B cell (primary cell): ENCODE data around the gene ANKDD1B. TPM values are rescaled to one million over a fixed set of nuclear protein-coding genes. Genes with fewer than 3 reads are reported as not detected.

Experiments
- ATAC-seq: fragments of 200-7000 bp; cut with Tn5 transposase; one replicate; pipeline ENCODE4 v1.10.0; 2021; ENCODE audit warnings: low read depth, mild to moderate bottlenecking, moderate number of reproducible peaks, moderate library complexity
- CTCF ChIA-PET: fragments of 350-600 bp; sonication (Branson Sonifier 250); formaldehyde crosslinking; loops from one replicate; lab custom pipeline; 2021; ENCODE audit warnings: antibody characterized with exemption, inconsistent platforms; lab: Charles Lee
- POLR2A ChIA-PET: fragments of 350-600 bp; sonication (Branson Sonifier 250); formaldehyde crosslinking; loops from one replicate; lab custom pipeline; 2021; ENCODE audit warnings: antibody characterized with exemption; lab: Charles Lee
- DNase-seq: peaks from one replicate; pipeline ENCODE4 v3.0.0; 2013
- H2AFZ ChIP-seq: 2 replicates; pipeline ENCODE4 v1.6.1; 2012; ENCODE audit warnings: mild to moderate bottlenecking, low read depth, low read length; ENCODE audit not compliant: insufficient read depth, poor library complexity, severe bottlenecking
- H3K27ac ChIP-seq, 2 donors: 1 replicate in 1 of 2; 2 replicates in 1 of 2; pipeline ENCODE4 v1.5.1; 2012 to 2013; ENCODE audit warnings: low read length in 2 of 2, mild to moderate bottlenecking in 2 of 2, moderate library complexity in 1 of 2
- H3K27me3 ChIP-seq, 4 experiments: fragments of 200-600 bp in 1 of 4; sonication (generic) in 1 of 4; replicated peaks in 1 of 4; 1 replicate in 2 of 4; 2 replicates in 2 of 4; pipeline versions ENCODE4 v1.6.1 to v1.7.0; 2013 to 2016; ENCODE audit warnings: low read length in 3 of 4, mild to moderate bottlenecking in 2 of 4, mixed read lengths in 1 of 4, moderate library complexity in 1 of 4; ENCODE audit not compliant: insufficient read depth in 4 of 4, control insufficient read depth in 3 of 4; ENCODE audit errors: control extremely low read depth in 1 of 4
- H3K36me3 ChIP-seq, 2 experiments: replicated peaks in 1 of 2; 1 replicate in 1 of 2; 2 replicates in 1 of 2; pipeline versions ENCODE4 v1.6.1 to v1.7.1; 2013; ENCODE audit warnings: low read length in 1 of 2; ENCODE audit not compliant: insufficient read depth in 2 of 2, control insufficient read depth in 1 of 2; ENCODE audit errors: control extremely low read depth in 1 of 2, extremely low read depth in 1 of 2
- H3K4me1 ChIP-seq, 2 donors: fragments of 200-600 bp in 1 of 2; sonication (generic) in 1 of 2; 1 replicate in 1 of 2; 2 replicates in 1 of 2; pipeline versions ENCODE4 v1.5.1 to v1.6.1; 2013 to 2017; ENCODE audit warnings: low read length in 2 of 2; ENCODE audit not compliant: control insufficient read depth in 2 of 2, insufficient read depth in 2 of 2
- H3K4me2 ChIP-seq: replicated peaks from 2 replicates; pipeline ENCODE3; 2012; ENCODE audit warnings: mild to moderate bottlenecking, low read depth, low read length; ENCODE audit not compliant: poor library complexity, severe bottlenecking
- H3K4me3 ChIP-seq, 5 experiments: fragments of 200-600 bp in 1 of 5; sonication (generic) in 1 of 5; 1 replicate in 3 of 5; 2 replicates in 2 of 5; pipeline versions ENCODE4 v1.5.1 to v1.7.0; 2011 to 2016; ENCODE audit warnings: low read length in 4 of 5, mild to moderate bottlenecking in 4 of 5, low read depth in 2 of 5, control low read depth in 1 of 5, moderate library complexity in 1 of 5; ENCODE audit not compliant: insufficient read depth in 1 of 5; ENCODE audit errors: control extremely low read depth in 1 of 5, extremely low read depth in 1 of 5
- H3K79me2 ChIP-seq: fragments of 200-600 bp; sonication (generic); one replicate; pipeline ENCODE4 v1.6.0; 2016; ENCODE audit warnings: low read length; ENCODE audit not compliant: control insufficient read depth, insufficient read depth
- H3K9ac ChIP-seq: fragments of 200-600 bp; sonication (generic); 2 replicates; pipeline ENCODE4 v1.6.1; 2017; ENCODE audit warnings: mild to moderate bottlenecking, low read length, moderate library complexity
- H3K9me3 ChIP-seq, 3 donors: one replicate each; pipeline versions ENCODE4 v1.6.1 to v1.7.1; 2013; ENCODE audit warnings: low read length in 2 of 3; ENCODE audit not compliant: control insufficient read depth in 2 of 3, insufficient read depth in 1 of 3; ENCODE audit errors: control extremely low read depth in 1 of 3
- H4K20me1 ChIP-seq: 2 replicates; pipeline ENCODE4 v1.6.0; 2012; ENCODE audit warnings: mild to moderate bottlenecking, low read length; ENCODE audit not compliant: insufficient read depth, control insufficient read depth, poor library complexity, severe bottlenecking
- H3K27ac Mint-ChIP-seq: one replicate; pipeline ENCODE4 v1.8.0; 2021; ENCODE audit warnings: mixed read lengths
- H3K27me3 Mint-ChIP-seq: one replicate; pipeline ENCODE4 v1.8.0; 2021; ENCODE audit warnings: mixed read lengths
- H3K4me1 Mint-ChIP-seq: one replicate; pipeline ENCODE4 v1.8.0; 2021; ENCODE audit warnings: mixed read lengths
- H3K4me3 Mint-ChIP-seq: one replicate; pipeline ENCODE4 v1.8.0; 2021; ENCODE audit warnings: mixed read lengths
- H3K9me3 Mint-ChIP-seq: one replicate; pipeline ENCODE4 v1.8.0; 2022; ENCODE audit warnings: mixed read lengths; ENCODE audit not compliant: insufficient read depth
- EZH2 ChIP-seq: IDR thresholded peaks from 2 replicates; pipeline ENCODE4 v1.6.1; 2012; ENCODE audit warnings: borderline replicate concordance, low read depth, mild to moderate bottlenecking, moderate library complexity, low read length; ENCODE audit not compliant: insufficient read depth, poor library complexity, severe bottlenecking
- WGBS: methylation state at CpG from one replicate; pipeline ENCODE4 v1.1.5; 2013; ENCODE audit warnings: missing lambda C conversion rate; ENCODE audit not compliant: insufficient coverage; 5-methylcytosine and 5-hydroxymethylcytosine counted together
- intact Hi-C: fragments of 100-400 bp; cut with micrococcal nuclease; formaldehyde crosslinking; loops from one replicate; pipeline ENCODE4 v1.10.0; 2022
- polyA plus RNA-seq: library from polyadenylated mRNA; depleted of rRNA; stranded (reverse); fragments of >200 nt; gene quantifications from 2 replicates; pipeline ENCODE4 v1.2.3, GENCODE V29; 2012
- total RNA-seq, 2 donors: library from RNA; stranded (reverse); fragments of 120-200 nt in 1 of 2; gene quantifications; 1 replicate in 1 of 2; 2 replicates in 1 of 2; pipeline versions ENCODE4 v1.2.3 to v1.2.4, GENCODE V29; 2013 to 2022
- TF ChIP-seq, protein P1 (sequence below): fragments of 200-600 bp; IDR thresholded peaks from one replicate; pipeline ENCODE4 v1.8.0; 2022; ENCODE audit warnings: antibody characterized with exemption, mild to moderate bottlenecking

Gene ANKDD1B
- total and polyA plus RNA-seq, 2 donors (not counting 1 experiment from before 2014, with no cell fraction given) = 0.30 to 1.1 TPM

- H3K27me3 ChIP-seq = no peaks in the 10 kb centered on the region
- ATAC-seq = no peak
- no peak for DNase-seq
- ChIA-PET POLR2A (no interaction called here), CTCF (interaction anchor here (0.8 kb wide), 1 partner anchor 435 kb away, joined by 3 read pairs; no protein-coding TSS in a partner anchor)
- H3K9ac ChIP-seq = no peak overlapping the region
- peaks cover 0 to 6% of the 10 kb centered on the region in 2 experiments for H3K36me3 ChIP-seq
- TF ChIP-seq, protein P1, sequence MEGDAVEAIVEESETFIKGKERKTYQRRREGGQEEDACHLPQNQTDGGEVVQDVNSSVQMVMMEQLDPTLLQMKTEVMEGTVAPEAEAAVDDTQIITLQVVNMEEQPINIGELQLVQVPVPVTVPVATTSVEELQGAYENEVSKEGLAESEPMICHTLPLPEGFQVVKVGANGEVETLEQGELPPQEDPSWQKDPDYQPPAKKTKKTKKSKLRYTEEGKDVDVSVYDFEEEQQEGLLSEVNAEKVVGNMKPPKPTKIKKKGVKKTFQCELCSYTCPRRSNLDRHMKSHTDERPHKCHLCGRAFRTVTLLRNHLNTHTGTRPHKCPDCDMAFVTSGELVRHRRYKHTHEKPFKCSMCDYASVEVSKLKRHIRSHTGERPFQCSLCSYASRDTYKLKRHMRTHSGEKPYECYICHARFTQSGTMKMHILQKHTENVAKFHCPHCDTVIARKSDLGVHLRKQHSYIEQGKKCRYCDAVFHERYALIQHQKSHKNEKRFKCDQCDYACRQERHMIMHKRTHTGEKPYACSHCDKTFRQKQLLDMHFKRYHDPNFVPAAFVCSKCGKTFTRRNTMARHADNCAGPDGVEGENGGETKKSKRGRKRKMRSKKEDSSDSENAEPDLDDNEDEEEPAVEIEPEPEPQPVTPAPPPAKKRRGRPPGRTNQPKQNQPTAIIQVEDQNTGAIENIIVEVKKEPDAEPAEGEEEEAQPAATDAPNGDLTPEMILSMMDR = no peak
- TF ChIP-seq EZH2 = no peak
- Mint-ChIP-seq H3K4me3 (no peak overlapping the region), H3K4me1 (peaks cover 17% of the 10 kb centered on the region), H3K27me3 (no peaks in the 10 kb centered on the region), H3K27ac (no peak overlapping the region), H3K9me3 (no peaks in the 10 kb centered on the region)
- H2AFZ ChIP-seq = no peak overlapping the region
- H4K20me1 ChIP-seq = no peaks in the 10 kb centered on the region
- H3K4me1 ChIP-seq = peaks cover 5 to 13% of the 10 kb centered on the region in 2 donors
- H3K27ac ChIP-seq = no peak overlapping the region
- H3K4me3 ChIP-seq = no peak overlapping the region
- intact Hi-C loops = no loop called here
- no peaks in the 10 kb centered on the region for H3K9me3 ChIP-seq
- WGBS = no CpG with 5 or more reads among the region's 2 CpGs
- no peak overlapping the region for H3K4me2 ChIP-seq
- H3K79me2 ChIP-seq = no peaks in the 10 kb centered on the region
These were observed 60.3 kb downstream of the ANKDD1B start for GRCh38 chr5:75671506-75671905.

- intact Hi-C loops = no loop called here
- H3K27me3 Mint-ChIP-seq = no peaks in the 10 kb centered on the region
- H3K27me3 ChIP-seq = no peaks in the 10 kb centered on the region
- peaks cover 5 to 13% of the 10 kb centered on the region in 2 donors for H3K4me1 ChIP-seq
- H3K9ac ChIP-seq = no peak overlapping the region
- no peaks in the 10 kb centered on the region for H4K20me1 ChIP-seq
- ATAC-seq = no peak
- H3K9me3 ChIP-seq = no peaks in the 10 kb centered on the region
- no peaks in the 10 kb centered on the region for H3K79me2 ChIP-seq
- H3K4me2 ChIP-seq = no peak overlapping the region
- 100% methylated on average over 3 of the region's 3 CpGs for WGBS
- H3K9me3 Mint-ChIP-seq = no peaks in the 10 kb centered on the region
- H3K27ac ChIP-seq = no peak overlapping the region
- H2AFZ ChIP-seq = no peak overlapping the region
- H3K4me3 ChIP-seq = no peak overlapping the region
- TF ChIP-seq, protein P1 = no peak
- no peak for TF ChIP-seq EZH2
- ChIA-PET CTCF (interaction anchor here (0.8 kb wide), 1 partner anchor 437 kb away, joined by 3 read pairs; no protein-coding TSS in a partner anchor), POLR2A (no interaction called here)
- no peak overlapping the region for H3K4me3 Mint-ChIP-seq
- no peak overlapping the region for H3K27ac Mint-ChIP-seq
- DNase-seq = no peak
- peaks cover 18% of the 10 kb centered on the region for H3K4me1 Mint-ChIP-seq
- peaks cover 0 to 6% of the 10 kb centered on the region in 2 experiments for H3K36me3 ChIP-seq
These were observed 61.4 kb downstream of the ANKDD1B start for GRCh38 chr5:75672616-75673015.
